GM23338 (cell line): ENCODE measurements around the gene CDC45. TPM values are rescaled to one million over a fixed set of nuclear protein-coding genes. Genes with fewer than 3 reads are reported as not detected.

Experiments
- ATAC-seq: fragments of 200-7000 bp; cut with Tn5 transposase; 3 replicates; pipeline ENCODE4 v1.9.1; 2020
- DNase-seq: peaks from one replicate; pipeline ENCODE4 v3.0.0-alpha.2; 2015; ENCODE audit warnings: low spot score
- H2AFZ ChIP-seq: fragments of 200-600 bp; sonication (generic); 2 replicates; pipeline ENCODE4 v1.8.0; 2016; ENCODE audit warnings: antibody characterized with exemption, mild to moderate bottlenecking, moderate library complexity
- H3F3A ChIP-seq: fragments of 200-600 bp; sonication (generic); replicated peaks from 2 replicates; pipeline ENCODE4 v1.8.0; 2017; ENCODE audit warnings: antibody characterized with exemption, mixed run types, low read depth
- H3K27ac ChIP-seq: fragments of 200-600 bp; sonication (generic); 2 replicates; pipeline ENCODE4 v1.6.1; 2016; ENCODE audit warnings: low read depth
- H3K27me3 ChIP-seq: fragments of 200-600 bp; sonication (generic); 2 replicates; pipeline ENCODE4 v1.8.0; 2016; ENCODE audit warnings: mild to moderate bottlenecking, mixed run types, moderate library complexity; ENCODE audit not compliant: insufficient read depth
- H3K36me3 ChIP-seq: fragments of 200-600 bp; sonication (generic); 2 replicates; pipeline ENCODE4 v1.8.0; 2016; ENCODE audit warnings: mild to moderate bottlenecking; ENCODE audit not compliant: insufficient read depth
- H3K4me1 ChIP-seq: fragments of 200-600 bp; sonication (generic); 2 replicates; pipeline ENCODE4 v1.8.0; 2016; ENCODE audit warnings: mild to moderate bottlenecking, moderate library complexity; ENCODE audit not compliant: insufficient read depth
- H3K4me2 ChIP-seq: fragments of 200-600 bp; sonication (generic); 2 replicates; pipeline ENCODE4 v1.7.1; 2017; ENCODE audit warnings: mixed run types
- H3K4me3 ChIP-seq: fragments of 200-600 bp; sonication (generic); 2 replicates; pipeline ENCODE4 v1.6.1; 2016; ENCODE audit warnings: mixed run types
- H3K79me2 ChIP-seq: fragments of 200-600 bp; sonication (generic); replicated peaks from 2 replicates; pipeline ENCODE4 v1.8.0; 2017; ENCODE audit warnings: mild to moderate bottlenecking; ENCODE audit not compliant: insufficient read depth
- H3K9me2 ChIP-seq: fragments of 200-600 bp; sonication (generic); 2 replicates; pipeline ENCODE4 v1.8.0; 2017; ENCODE audit not compliant: insufficient read depth
- H4K20me1 ChIP-seq: fragments of 200-600 bp; sonication (generic); replicated peaks from 2 replicates; pipeline ENCODE4 v1.8.0; 2017; ENCODE audit warnings: mild to moderate bottlenecking; ENCODE audit not compliant: insufficient read depth
- H3K27ac Mint-ChIP-seq: 2 replicates; pipeline ENCODE4 v1.8.0; 2020; ENCODE audit warnings: inconsistent platforms, mild to moderate bottlenecking, moderate library complexity, mixed read lengths
- H3K27me3 Mint-ChIP-seq: 3 replicates; pipeline ENCODE4 v1.8.0; 2022; ENCODE audit warnings: low read depth, mild to moderate bottlenecking, moderate library complexity, mixed read lengths, inconsistent platforms; ENCODE audit not compliant: insufficient read depth, poor library complexity
- H3K36me3 Mint-ChIP-seq: 3 replicates; pipeline ENCODE4 v1.8.0; 2021; ENCODE audit warnings: low read depth, mild to moderate bottlenecking, inconsistent platforms, moderate library complexity, mixed read lengths
- H3K4me1 Mint-ChIP-seq: 3 replicates; pipeline ENCODE4 v1.8.0; 2020; ENCODE audit warnings: mild to moderate bottlenecking, inconsistent platforms, mixed read lengths
- H3K4me3 Mint-ChIP-seq: 3 replicates; pipeline ENCODE4 v1.8.0; 2021; ENCODE audit warnings: moderate library complexity, mild to moderate bottlenecking, inconsistent platforms, mixed read lengths
- H3K9me3 Mint-ChIP-seq: 3 replicates; pipeline ENCODE4 v1.8.0; 2020; ENCODE audit warnings: moderate library complexity, mild to moderate bottlenecking, inconsistent platforms, mixed read lengths
- CREB1 ChIP-seq: fragments of 250-450 bp; sonication (Bioruptor Pico); IDR thresholded peaks from 2 replicates; pipeline ENCODE4 v1.5.0; 2020; ENCODE audit warnings: low read depth, mild to moderate bottlenecking, moderate library complexity
- EZH2 ChIP-seq: fragments of 200-600 bp; sonication (generic); IDR thresholded peaks from one replicate; pipeline ENCODE4 v1.8.0; 2017; ENCODE audit warnings: antibody characterized with exemption, mild to moderate bottlenecking, low read depth; ENCODE audit not compliant: unreplicated experiment
- JUNB ChIP-seq: IDR thresholded peaks from one replicate; pipeline ENCODE4 v1.6.1; 2016; ENCODE audit warnings: antibody characterized with exemption; ENCODE audit not compliant: unreplicated experiment
- NANOG ChIP-seq: IDR thresholded peaks from 2 replicates; pipeline ENCODE4 v1.6.1; 2016; ENCODE audit warnings: antibody characterized with exemption, borderline replicate concordance
- POLR2AphosphoS5 ChIP-seq: IDR thresholded peaks from 2 replicates; pipeline ENCODE4 v1.6.1; 2016; ENCODE audit warnings: antibody characterized with exemption, low read depth
- ZNF331 ChIP-seq: fragments of 250-450 bp; sonication (Bioruptor Pico); IDR thresholded peaks from 2 replicates; pipeline ENCODE4 v1.5.0; 2020; ENCODE audit warnings: low read depth, mild to moderate bottlenecking, moderate library complexity
- polyA plus RNA-seq: library from polyadenylated mRNA; unstranded; fragments of >200 nt; fragmentation: Nextera tagmentation; extraction: Ambion mirVana; gene quantifications from 2 replicates; pipeline ENCODE4 v1.2.1, GENCODE V29; 2016
- total RNA-seq: library from RNA; depleted of rRNA; stranded (reverse); fragments of >200 nt; shearing (Covaris generic); gene quantifications from 2 replicates; pipeline ENCODE4 v1.2.3, GENCODE V29; 2014
- TF ChIP-seq, protein P1 (sequence below): IDR thresholded peaks from one replicate; pipeline ENCODE4 v1.6.1; 2018; ENCODE audit warnings: antibody characterized with exemption; ENCODE audit not compliant: unreplicated experiment

Gene CDC45
- total and polyA plus RNA-seq, 2 experiments from 2014 or later, result 29.0 to 30.3 TPM

DNA sequence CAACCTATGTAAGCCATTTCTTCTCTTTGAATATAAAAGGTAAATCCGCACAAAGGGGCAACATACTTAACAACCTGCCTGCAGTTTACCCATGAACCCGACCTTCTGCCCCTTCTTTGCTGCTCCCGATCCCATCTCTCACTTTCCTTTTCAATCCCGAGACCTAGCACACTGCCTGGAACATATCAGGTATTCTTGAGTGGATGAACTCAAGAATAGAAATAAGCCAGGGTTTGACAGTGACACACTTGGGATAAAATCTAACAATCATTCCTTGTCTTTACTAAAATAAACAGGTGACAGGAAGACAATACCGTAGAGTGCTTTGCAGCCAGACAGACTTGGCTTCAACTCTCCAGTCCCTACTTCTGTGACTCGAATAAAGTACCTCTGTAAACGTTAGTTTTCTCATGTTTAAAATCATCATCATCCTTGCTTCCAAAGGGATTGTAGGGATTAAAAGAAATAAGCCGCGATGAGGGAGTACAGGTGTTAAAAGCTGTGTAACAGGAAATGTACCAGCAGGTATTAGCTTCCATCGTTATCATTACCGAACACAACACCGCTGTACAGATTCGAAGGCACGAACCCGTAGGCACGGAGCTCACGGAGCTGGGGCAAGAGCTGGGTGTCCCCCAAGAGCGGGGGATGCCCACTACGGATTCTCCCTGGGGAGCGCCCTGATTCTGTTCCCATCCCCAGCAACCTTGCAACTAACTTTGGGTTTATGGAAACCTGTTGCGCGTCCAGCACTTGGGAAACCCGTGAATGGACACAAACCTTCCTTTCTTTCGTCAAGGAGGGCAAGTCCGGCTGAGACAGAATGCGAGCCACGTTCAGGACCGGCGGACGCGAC lies 1.4 kb upstream of the CDC45 start:
- H3K27ac Mint-ChIP-seq, result peak overlapping the region; percentile 86
- Histone ChIP-seq H3K79me2 (peaks cover 59% of the 10 kb centered on the region), H3K4me3 (peak overlapping the region; percentile 55), H3K9me2 (no peaks in the 10 kb centered on the region), H3K27ac (peak overlapping the region; percentile 77; the same call in 1 of the 2 replicates), H3K4me1 (peaks cover 13% of the 10 kb centered on the region), H3F3A (no peaks in the 10 kb centered on the region), H2AFZ (0 out of 2 replicates have a peak overlapping the region, but pooled peaks have one; percentile 44), H3K27me3 (no peaks in the 10 kb centered on the region), H4K20me1 (peaks cover 37% of the 10 kb centered on the region), H3K36me3 (peaks cover 12% of the 10 kb centered on the region), H3K4me2 (peak overlapping the region; percentile 98)
- H3K36me3 Mint-ChIP-seq, result peaks cover 20% of the 10 kb centered on the region; the same call in 2 of the 3 replicates
- H3K27me3 Mint-ChIP-seq, result peaks cover 3% of the 10 kb centered on the region
- DNase-seq (no peak), ATAC-seq (no peak)
- no peaks in the 10 kb centered on the region for H3K9me3 Mint-ChIP-seq
- H3K4me1 Mint-ChIP-seq, result peaks cover 17% of the 10 kb centered on the region
- TF ChIP-seq JUNB, result no peak
- TF ChIP-seq EZH2, result no peak
- TF ChIP-seq, protein P1, sequence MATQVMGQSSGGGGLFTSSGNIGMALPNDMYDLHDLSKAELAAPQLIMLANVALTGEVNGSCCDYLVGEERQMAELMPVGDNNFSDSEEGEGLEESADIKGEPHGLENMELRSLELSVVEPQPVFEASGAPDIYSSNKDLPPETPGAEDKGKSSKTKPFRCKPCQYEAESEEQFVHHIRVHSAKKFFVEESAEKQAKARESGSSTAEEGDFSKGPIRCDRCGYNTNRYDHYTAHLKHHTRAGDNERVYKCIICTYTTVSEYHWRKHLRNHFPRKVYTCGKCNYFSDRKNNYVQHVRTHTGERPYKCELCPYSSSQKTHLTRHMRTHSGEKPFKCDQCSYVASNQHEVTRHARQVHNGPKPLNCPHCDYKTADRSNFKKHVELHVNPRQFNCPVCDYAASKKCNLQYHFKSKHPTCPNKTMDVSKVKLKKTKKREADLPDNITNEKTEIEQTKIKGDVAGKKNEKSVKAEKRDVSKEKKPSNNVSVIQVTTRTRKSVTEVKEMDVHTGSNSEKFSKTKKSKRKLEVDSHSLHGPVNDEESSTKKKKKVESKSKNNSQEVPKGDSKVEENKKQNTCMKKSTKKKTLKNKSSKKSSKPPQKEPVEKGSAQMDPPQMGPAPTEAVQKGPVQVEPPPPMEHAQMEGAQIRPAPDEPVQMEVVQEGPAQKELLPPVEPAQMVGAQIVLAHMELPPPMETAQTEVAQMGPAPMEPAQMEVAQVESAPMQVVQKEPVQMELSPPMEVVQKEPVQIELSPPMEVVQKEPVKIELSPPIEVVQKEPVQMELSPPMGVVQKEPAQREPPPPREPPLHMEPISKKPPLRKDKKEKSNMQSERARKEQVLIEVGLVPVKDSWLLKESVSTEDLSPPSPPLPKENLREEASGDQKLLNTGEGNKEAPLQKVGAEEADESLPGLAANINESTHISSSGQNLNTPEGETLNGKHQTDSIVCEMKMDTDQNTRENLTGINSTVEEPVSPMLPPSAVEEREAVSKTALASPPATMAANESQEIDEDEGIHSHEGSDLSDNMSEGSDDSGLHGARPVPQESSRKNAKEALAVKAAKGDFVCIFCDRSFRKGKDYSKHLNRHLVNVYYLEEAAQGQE, result no peak
- no peak for TF ChIP-seq ZNF331 (CRISPR knock-in tag)
- TF ChIP-seq POLR2AphosphoS5, result no peak
- no peak for TF ChIP-seq NANOG
- peak overlapping the region; percentile 97 for H3K4me3 Mint-ChIP-seq

DNA sequence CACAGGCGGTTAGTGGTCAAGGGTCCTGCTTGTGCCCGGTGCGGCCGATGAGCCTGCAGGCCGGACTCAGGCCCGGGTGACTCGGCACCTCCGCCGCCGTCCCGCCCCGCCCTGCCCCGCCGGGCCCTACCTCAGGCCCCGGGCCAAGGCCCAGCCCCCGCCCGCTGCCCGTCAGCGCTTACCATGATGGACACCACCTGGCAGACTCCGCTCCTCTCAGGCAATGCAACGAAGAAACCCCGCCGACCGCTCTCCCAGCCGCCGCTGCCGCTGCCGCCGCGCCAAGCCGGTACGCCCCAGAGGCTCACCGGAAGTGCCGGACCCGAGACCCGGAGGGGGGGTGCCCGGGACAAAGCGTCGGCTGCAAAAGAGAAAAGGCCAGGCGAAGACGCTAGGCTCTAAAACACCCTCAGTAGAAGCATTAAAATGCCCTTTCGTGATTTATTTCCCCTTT lies 792 bp upstream of the CDC45 start, which contains the start of gene UFD1:
Gene UFD1 (minus strand): TSS at position 293 of the 454 bp plus-strand sequence. CDS start 108 bp downstream, at position 185.
- H3K4me1 Mint-ChIP-seq, result peaks cover 17% of the 10 kb centered on the region

More for the DNA sequence above, 792 bp upstream of the CDC45 start, which contains the start of gene UFD1:
- Histone ChIP-seq H3K4me1 (peaks cover 13% of the 10 kb centered on the region), H3K27ac (peak within 1 kb of the TSS; percentile 89), H3F3A (no peaks in the 10 kb centered on the region), H3K36me3 (peaks cover 16% of the 10 kb centered on the region), H4K20me1 (peaks cover 37% of the 10 kb centered on the region), H3K4me3 (peak within 1 kb of the TSS; percentile 55), H3K79me2 (peaks cover 53% of the 10 kb centered on the region), H3K9me2 (no peaks in the 10 kb centered on the region), H3K4me2 (peak within 1 kb of the TSS; percentile 98), H2AFZ (peak within 1 kb of the TSS; percentile 44; the same call in 1 of the 2 replicates), H3K27me3 (no peaks in the 10 kb centered on the region)
- H3K4me3 Mint-ChIP-seq, result peak within 1 kb of the TSS; percentile 97
- H3K36me3 Mint-ChIP-seq, result peaks cover 20% of the 10 kb centered on the region
- TF ChIP-seq POLR2AphosphoS5 (peak; percentile 69), CREB1 (CRISPR knock-in tag) (no peak)
- H3K27ac Mint-ChIP-seq, result peak within 1 kb of the TSS; percentile 100
- peak; percentile 82 for ATAC-seq
- no peaks in the 10 kb centered on the region for H3K9me3 Mint-ChIP-seq
- H3K27me3 Mint-ChIP-seq, result peaks cover 3% of the 10 kb centered on the region
- DNase-seq, result peak; percentile 92
